ENCODE measurements around the gene SORCS2.

GRCh38 chr4:7372673-7373072, 180.3 kb downstream of the SORCS2 start:
- no peak for TF ChIP-seq CTCF (IDR thresholded peaks at IDR 0.05)
- no peak for TF ChIP-seq POLR2A (IDR thresholded peaks at IDR 0.05)

All from right lobe of liver (tissue), 4 donors.